A549 (cell line): ENCODE measurements around the gene RASL10A. TPM values are rescaled to one million over a fixed set of nuclear protein-coding genes. Genes with fewer than 3 reads are reported as not detected.
A peak's percentile ranks its signal among the peaks of the same experiment; 100 is the strongest.

Experiments used
- ATAC-seq, 2 experiments: fragments of 200-7000 bp in 1 of 2; fragments of >200 bp in 1 of 2; cut with Nextera tagmentation in 1 of 2; cut with Tn5 transposase in 1 of 2; 3 replicates each; pipeline versions ENCODE4 v1.8.0 to v1.9.1; 2018 to 2020; ENCODE audit warnings: mild to moderate bottlenecking in 1 of 2, moderate library complexity in 1 of 2
- CTCF ChIA-PET: fragments of 300-600 bp; sonication (Branson Sonifier 250); formaldehyde crosslinking; extraction: SDS; loops from one replicate; lab custom pipeline; 2021; ENCODE audit warnings: antibody characterized with exemption, inconsistent platforms; lab: Yijun Ruan, JAX
- POLR2A ChIA-PET: fragments of 350-600 bp; formaldehyde crosslinking; extraction: SDS; loops from one replicate; lab custom pipeline; 2021; ENCODE audit warnings: antibody characterized with exemption, inconsistent platforms; lab: Yijun Ruan, JAX
- DNase-seq, 2 experiments: peaks; one replicate each; pipeline versions ENCODE4 v3.0.0 to v3.0.0-alpha.2; 2011 to 2016; ENCODE audit warnings: low read depth in 1 of 2, low spot score in 1 of 2
- FAIRE-seq: peaks from 2 replicates; lab custom pipeline; 2011; peaks lifted over from hg19 to GRCh38; lab: Jason Lieb, UNC
- H3K27ac ChIP-seq, 2 experiments: fragments of >200 bp; sonication (Bioruptor Twin); formaldehyde crosslinking; 3 replicates each; pipeline ENCODE4 v1.5.1; 2016 to 2017
- H3K4me1 ChIP-seq: fragments of >200 bp; sonication (Bioruptor Twin); formaldehyde crosslinking; 3 replicates; pipeline ENCODE4 v1.6.1; 2016
- H3K4me2 ChIP-seq: fragments of >200 bp; sonication (Bioruptor Twin); formaldehyde crosslinking; 3 replicates; pipeline ENCODE4 v1.6.1; 2016
- H3K4me3 ChIP-seq: fragments of >200 bp; sonication (Bioruptor Twin); formaldehyde crosslinking; 3 replicates; pipeline ENCODE4 v1.5.1; 2016
- H3K9me3 ChIP-seq: fragments of >200 bp; sonication (Bioruptor Twin); formaldehyde crosslinking; 3 replicates; pipeline ENCODE4 v1.6.1; 2016
- ATOH8 ChIP-seq: fragments of 250-450 bp; sonication (Bioruptor Pico); IDR thresholded peaks from 2 replicates; pipeline ENCODE4 v1.5.0; 2020; ENCODE audit warnings: low read depth, mild to moderate bottlenecking, moderate library complexity
- CBX8 ChIP-seq: fragments of 200-600 bp; sonication (generic); IDR thresholded peaks from 2 replicates; pipeline ENCODE4 v1.6.1; 2016
- CEBPB ChIP-seq, 2 experiments: fragments of >200 bp in 1 of 2; sonication (Bioruptor Twin) in 1 of 2; formaldehyde crosslinking in 1 of 2; IDR thresholded peaks; 2 replicates each; pipeline ENCODE4 v1.6.1; 2012 to 2016
- CHD4 ChIP-seq: fragments of 200-600 bp; sonication (generic); IDR thresholded peaks from 2 replicates; pipeline ENCODE4 v1.6.1; 2016; ENCODE audit warnings: antibody characterized with exemption, mild to moderate bottlenecking, borderline replicate concordance
- EHMT2 ChIP-seq: fragments of 200-600 bp; sonication (generic); IDR thresholded peaks from 2 replicates; pipeline ENCODE4 v1.6.1; 2016; ENCODE audit warnings: antibody characterized with exemption, low read depth, mild to moderate bottlenecking, moderate library complexity
- EP300 ChIP-seq, 2 experiments: fragments of >200 bp; sonication (Bioruptor Twin); formaldehyde crosslinking; IDR thresholded peaks; 2 replicates in 1 of 2; 3 replicates in 1 of 2; pipeline ENCODE4 v1.6.1; 2016 to 2017
- FOSL2 ChIP-seq, 2 experiments: fragments of 450-650 bp in 1 of 2; fragments of >200 bp in 1 of 2; sonication (Bioruptor Twin) in 1 of 2; formaldehyde crosslinking; IDR thresholded peaks; 2 replicates each; pipeline versions ENCODE4 v1.5.0 to v1.6.1; 2016 to 2020; ENCODE audit warnings: mild to moderate bottlenecking in 1 of 2, moderate library complexity in 1 of 2
- HDAC2 ChIP-seq: fragments of 200-600 bp; sonication (generic); IDR thresholded peaks from 2 replicates; pipeline ENCODE4 v1.6.1; 2016
- HEYL ChIP-seq: fragments of 250-450 bp; sonication (Bioruptor Pico); IDR thresholded peaks from 2 replicates; pipeline ENCODE4 v1.8.0; 2021; ENCODE audit warnings: mild to moderate bottlenecking, moderate library complexity
- HOXB13 ChIP-seq: fragments of 250-450 bp; sonication (Bioruptor Pico); IDR thresholded peaks from 2 replicates; pipeline ENCODE4 v1.5.0; 2020; ENCODE audit warnings: low read depth, mild to moderate bottlenecking, moderate library complexity
- JUN ChIP-seq, 2 experiments: fragments of >200 bp; sonication (Bioruptor Twin); formaldehyde crosslinking; IDR thresholded peaks; 2 replicates in 1 of 2; 3 replicates in 1 of 2; pipeline ENCODE4 v1.6.1; 2016 to 2017
- KDM1A ChIP-seq: fragments of 200-600 bp; sonication (generic); IDR thresholded peaks from 2 replicates; pipeline ENCODE4 v1.6.1; 2016; ENCODE audit warnings: low read depth, mild to moderate bottlenecking
- KDM5A ChIP-seq: fragments of 200-600 bp; sonication (generic); IDR thresholded peaks from 2 replicates; pipeline ENCODE4 v1.6.1; 2016; ENCODE audit warnings: antibody characterized with exemption, mild to moderate bottlenecking
- MAFK ChIP-seq: fragments of 450-650 bp; IDR thresholded peaks from 2 replicates; pipeline ENCODE4 v1.6.1; 2014; ENCODE audit not compliant: partially characterized antibody
- MAX ChIP-seq: IDR thresholded peaks from 2 replicates; pipeline ENCODE4 v1.6.1; 2012
- NFE2L2 ChIP-seq: fragments of 150-350 bp; conservative IDR thresholded peaks from 2 replicates; pipeline ENCODE4 v1.6.1; 2014; ENCODE audit warnings: low read length
- POLR2AphosphoS2 ChIP-seq: conservative IDR thresholded peaks from 2 replicates; pipeline ENCODE4 v1.6.1; 2012; ENCODE audit warnings: low read length, improper control_type of control experiment, inconsistent platforms
- RARB ChIP-seq: fragments of 250-450 bp; sonication (Bioruptor Pico); IDR thresholded peaks from 2 replicates; pipeline ENCODE4 v1.8.0; 2021; ENCODE audit warnings: mild to moderate bottlenecking, moderate library complexity
- RCOR1 ChIP-seq: fragments of 150-350 bp; IDR thresholded peaks from 2 replicates; pipeline ENCODE4 v1.6.1; 2014; ENCODE audit warnings: antibody characterized with exemption, low read length, low read depth
- WGBS: methylation state at CpG from one replicate; pipeline ENCODE4 v1.1.6; 2017; ENCODE audit errors: missing lambda C conversion rate; 5-methylcytosine and 5-hydroxymethylcytosine counted together
- polyA plus RNA-seq, 4 experiments: library from polyadenylated mRNA; depleted of rRNA in 3 of 4; stranded (reverse); fragments of >200 nt; fragmentation: RNase III in 1 of 4; extraction: RNeasy Plus Mini Kit Qiagen cat#74134 plus additional on column Dnase treatment in 1 of 4; gene quantifications; 2 replicates in 3 of 4; 3 replicates in 1 of 4; pipeline ENCODE4 v1.2.3, GENCODE V29; 2011 to 2017
- TF ChIP-seq, protein P1 (sequence below): IDR thresholded peaks from 2 replicates; pipeline ENCODE4 v1.6.1; 2012; ENCODE audit warnings: low read depth, borderline replicate concordance

The RASL10A gene
- polyA plus RNA-seq, 2 of the 4 experiments (the other 2 are of a cell fraction), result 0.08 to 0.25 TPM

DNA sequence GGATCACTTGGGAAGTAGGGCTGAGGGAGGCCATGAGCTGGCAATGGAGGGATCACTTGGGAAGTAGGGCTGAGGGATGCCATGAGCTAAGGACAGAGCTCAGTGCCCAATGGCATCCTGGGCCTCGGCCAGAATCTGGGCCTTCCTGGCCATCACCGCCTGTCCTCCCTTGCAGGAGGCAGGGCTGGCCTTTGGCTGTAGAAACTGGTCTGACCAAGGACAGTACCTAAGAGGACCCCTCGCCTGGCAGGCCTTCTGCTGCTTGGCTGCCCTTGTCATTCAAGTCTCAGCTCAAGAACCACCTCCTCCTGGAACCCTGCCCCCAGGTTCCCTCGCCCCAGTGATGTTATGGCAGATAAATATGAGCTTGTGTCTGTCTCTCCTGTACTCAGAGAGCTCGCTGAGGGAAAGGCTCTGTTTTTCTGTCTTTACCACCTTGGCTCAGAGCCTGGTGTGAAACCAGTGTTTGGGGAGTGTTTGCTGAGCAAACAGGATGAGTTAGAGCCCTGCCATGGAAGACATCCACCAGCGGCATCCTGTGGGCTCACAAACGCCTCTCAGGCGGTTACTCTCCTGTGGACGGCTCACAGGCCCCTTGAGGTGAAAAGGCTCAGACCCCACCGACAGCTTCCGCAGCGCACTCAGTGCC lies 19.3 kb upstream of the RASL10A start:
- Histone ChIP-seq H3K9me3 (no peaks in the 10 kb centered on the region), H3K4me1 (peaks cover 5% of the 10 kb centered on the region; the same call in 2 of the 3 replicates), H3K27ac (no peak overlapping the region), H3K4me3 (no peak overlapping the region), H3K4me2 (no peak overlapping the region)
- DNase-seq (peak in 1 of 2 experiments; percentile 15), FAIRE-seq (no peak), ATAC-seq (peak; percentile 15 to 71; a peak in 4 of 6 replicates)
- CTCF ChIA-PET, result interaction anchor here (1.3 to 1.5 kb wide), 3 partner anchors 23 to 25 kb away, joined by 3 to 5 read pairs (median 3); no protein-coding TSS in a partner anchor
- no peak for TF ChIP-seq MAX
- TF ChIP-seq, protein P1, sequence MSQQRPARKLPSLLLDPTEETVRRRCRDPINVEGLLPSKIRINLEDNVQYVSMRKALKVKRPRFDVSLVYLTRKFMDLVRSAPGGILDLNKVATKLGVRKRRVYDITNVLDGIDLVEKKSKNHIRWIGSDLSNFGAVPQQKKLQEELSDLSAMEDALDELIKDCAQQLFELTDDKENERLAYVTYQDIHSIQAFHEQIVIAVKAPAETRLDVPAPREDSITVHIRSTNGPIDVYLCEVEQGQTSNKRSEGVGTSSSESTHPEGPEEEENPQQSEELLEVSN, result no peak
- TF ChIP-seq KDM1A, result no peak
- no peak for TF ChIP-seq HDAC2
- POLR2A ChIA-PET, result no interaction called here
- WGBS, result 69% methylated on average over 8 of the region's 12 CpGs

GRCh38 chr22:29334148-29334547 lies 18.7 kb upstream of the RASL10A start:
- FAIRE-seq (no peak), ATAC-seq (no peak), DNase-seq (no peak)
- no peak overlapping the region for H3K4me2 ChIP-seq
- H3K4me1 ChIP-seq, result peaks cover 5% of the 10 kb centered on the region; the same call in 2 of the 3 replicates
- no peak overlapping the region for H3K27ac ChIP-seq
- no peak overlapping the region for H3K4me3 ChIP-seq
- POLR2A ChIA-PET, result no interaction called here
- CTCF ChIA-PET, result interaction anchor here (1.3 to 1.8 kb wide), 3 partner anchors 23 to 26 kb away, joined by 3 to 5 read pairs (median 3); no protein-coding TSS in a partner anchor
- no peaks in the 10 kb centered on the region for H3K9me3 ChIP-seq
- 100% methylated on average over 6 of the region's 7 CpGs for WGBS
- TF ChIP-seq EHMT2 (no peak), JUN (IDR thresholded peaks at IDR 0.05) (no peak), RCOR1 (no peak), RARB (no peak), HOXB13 (no peak), FOSL2 (IDR thresholded peaks at IDR 0.05) (no peak), FOSL2 (CRISPR knock-in tag; IDR thresholded peaks at IDR 0.05) (no peak), HEYL (CRISPR knock-in tag) (no peak), CHD4 (no peak), CBX8 (no peak), POLR2AphosphoS2 (no peak), CEBPB (IDR thresholded peaks at IDR 0.05) (no peak), MAFK (no peak)

DNA sequence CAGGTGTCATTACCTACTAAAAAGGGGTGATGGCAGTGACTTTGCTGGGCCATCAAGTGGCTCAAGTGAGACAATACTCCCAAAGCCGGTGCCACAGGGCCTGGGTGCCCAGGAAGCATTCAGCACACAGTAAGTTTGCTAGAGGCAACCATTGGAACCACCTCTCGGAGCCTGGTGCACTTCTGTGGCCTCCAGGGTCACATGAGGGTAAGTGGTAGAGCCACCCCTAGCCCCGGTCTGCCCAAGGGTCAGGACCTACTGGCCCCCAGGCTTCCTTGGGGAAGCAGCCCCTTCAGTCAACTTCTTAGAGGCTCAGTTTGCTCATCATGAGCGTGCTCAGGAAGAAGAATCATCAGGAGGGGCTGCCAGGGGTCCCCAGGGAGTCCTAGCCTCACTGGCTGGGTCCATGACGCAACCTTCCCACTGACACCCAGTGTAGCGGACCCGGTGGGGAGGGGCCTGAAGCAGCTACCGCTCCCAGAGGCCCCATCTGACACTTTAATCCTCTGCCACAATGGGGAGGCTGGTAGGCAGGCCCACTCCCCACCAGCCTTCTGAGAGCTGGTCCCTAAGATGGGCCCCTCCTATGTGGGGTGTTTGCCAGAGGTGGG lies 17.5 kb upstream of the RASL10A start:
- Histone ChIP-seq H3K4me3 (no peak overlapping the region), H3K27ac (no peak overlapping the region), H3K4me2 (no peak overlapping the region), H3K9me3 (no peaks in the 10 kb centered on the region), H3K4me1 (peaks cover 5% of the 10 kb centered on the region; the same call in 2 of the 3 replicates)
- POLR2A ChIA-PET, result no interaction called here
- ATAC-seq (no peak), DNase-seq (no peak), FAIRE-seq (no peak)
- WGBS, result 91% methylated on average over 6 of the region's 8 CpGs
- TF ChIP-seq ATOH8 (no peak), FOSL2 (IDR thresholded peaks at IDR 0.05) (no peak), FOSL2 (CRISPR knock-in tag; IDR thresholded peaks at IDR 0.05) (no peak), KDM5A (no peak), HEYL (CRISPR knock-in tag) (no peak), KDM1A (no peak), EP300 (IDR thresholded peaks at IDR 0.05) (no peak), NFE2L2 (no peak)
- CTCF ChIA-PET, result interaction anchor here (1.8 kb wide), 1 partner anchor 26 kb away, joined by 3 read pairs; no protein-coding TSS in a partner anchor
